Stimulated activated CD8-positive, alpha-beta memory T cell treated with anti-CD3 and anti-CD28 coated beads, Interleukin-2, amount 100 ng/mL, for 48 hours (primary cell): Measurements from ENCODE around the gene FAM72C.
"Not testable (repeated sequence)": the region's sequence is repeated elsewhere in the genome, so short reads cannot be mapped to it uniquely, and the experiment has no call there.

ENCODE experiments used
- DNase-seq, 2 donors: peaks; one replicate each; pipeline ENCODE4 v3.0.0-alpha.2; 2020; ENCODE audit warnings: low read depth in 2 of 2

Gene FAM72C

DNA sequence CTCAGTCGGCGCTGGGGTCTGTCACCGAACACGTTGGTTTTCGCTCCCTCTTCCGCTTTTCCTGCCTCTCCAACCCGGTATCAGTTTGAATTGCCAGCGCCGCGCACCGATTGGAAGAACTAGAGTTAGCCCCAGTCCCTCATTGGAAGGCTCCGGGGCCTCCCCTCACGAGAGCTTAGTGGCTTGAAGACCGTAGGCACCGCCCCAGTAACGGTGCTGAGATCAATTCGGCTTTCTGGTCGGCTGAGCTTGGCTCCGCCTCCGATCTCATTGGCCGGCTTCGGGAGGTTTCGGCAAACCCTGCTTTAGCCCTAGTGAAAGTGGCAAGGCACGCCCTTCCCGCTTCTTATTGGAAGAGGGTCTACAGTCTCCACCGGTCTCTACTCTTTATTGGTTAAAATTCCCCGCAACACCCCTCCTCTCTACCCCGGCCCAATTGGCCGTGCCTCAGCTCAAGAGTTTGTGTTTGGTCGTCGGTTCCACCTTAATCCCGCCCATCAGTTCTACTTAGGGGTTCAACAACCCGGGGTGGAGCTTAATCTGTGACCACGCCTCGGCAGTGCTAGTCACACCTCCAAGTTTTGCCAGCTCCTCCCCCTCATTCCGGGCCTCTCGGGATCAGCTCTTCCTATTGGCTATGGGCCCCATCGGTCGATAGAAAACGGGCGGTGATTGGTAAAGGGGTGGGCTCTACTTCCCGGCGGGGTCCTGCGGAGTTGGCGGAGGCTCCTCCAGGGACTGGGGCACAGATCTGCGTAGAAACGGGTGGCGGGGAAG is at the start of gene FAM72C:
TSS of gene FAM72C (minus strand) at position 63 of the 777 bp plus-strand sequence. CDS start 845 bp downstream, outside the sequence.
- not testable (repeated sequence) for DNase-seq

- not testable (repeated sequence) for DNase-seq
Measured at GRCh38 chr1:144020001-144020738, 48.4 kb upstream of the FAM72C start.

GRCh38 chr1:144019101-144019500 is 47.3 kb upstream of the FAM72C start:
- DNase-seq: not testable (repeated sequence)

DNA sequence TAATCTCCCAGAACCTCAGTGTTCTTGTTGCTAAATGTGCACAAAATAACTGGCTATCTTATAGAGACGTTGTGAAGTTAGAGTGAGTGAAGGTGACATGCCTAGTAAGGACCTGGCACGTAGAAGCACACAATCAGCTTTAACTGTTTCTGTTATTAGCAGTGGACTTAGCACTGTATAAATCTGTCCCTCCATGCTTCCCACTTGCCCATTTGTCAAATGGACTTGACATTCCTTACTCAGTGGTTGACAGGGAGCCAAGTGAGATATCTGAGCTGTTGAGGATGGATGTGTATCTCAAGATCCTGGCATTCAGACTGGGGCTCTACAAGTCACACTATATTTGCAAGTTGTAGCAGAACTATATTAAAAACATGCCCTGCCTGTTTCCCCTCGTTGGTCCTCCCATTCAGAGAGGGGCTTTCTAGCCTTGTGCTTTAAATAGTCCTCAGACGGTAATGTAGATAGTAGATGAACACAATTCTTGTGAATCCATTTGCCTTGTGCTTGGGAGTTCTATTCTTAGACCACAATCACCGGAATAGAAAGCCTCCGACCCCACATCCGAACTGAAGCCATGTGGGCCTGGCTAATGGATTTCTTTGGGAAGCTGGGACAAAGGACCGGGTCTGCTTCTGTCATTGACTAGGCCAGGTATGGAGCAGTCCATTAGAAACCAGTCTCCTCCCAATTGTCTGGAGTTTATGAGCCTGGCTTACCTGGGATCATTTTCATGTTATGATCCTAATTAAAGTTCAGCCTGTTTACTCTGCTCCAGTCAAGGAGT is 43.6 kb upstream of the FAM72C start:
- DNase-seq: not testable (repeated sequence)

DNA sequence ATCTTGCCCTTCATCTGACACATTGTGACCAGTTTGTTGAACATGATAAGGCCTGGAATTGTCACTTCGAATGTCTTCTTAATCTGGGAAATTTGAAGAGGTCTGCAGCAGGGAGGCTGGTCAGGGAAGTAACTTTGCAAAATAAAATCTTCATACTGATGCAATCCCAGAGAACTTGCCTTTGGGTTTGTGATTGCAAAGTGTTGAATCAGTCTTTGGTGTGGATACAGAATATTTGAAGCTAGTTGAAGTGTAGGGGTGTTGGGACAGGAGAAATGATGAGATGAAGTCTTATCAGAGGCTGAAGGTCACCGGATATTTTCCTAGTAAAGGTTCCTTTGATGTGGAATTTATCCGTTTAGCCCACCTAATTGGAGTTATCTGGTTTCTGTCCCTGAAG is 42.7 kb upstream of the FAM72C start:
- DNase-seq: not testable (repeated sequence)

GRCh38 chr1:144014121-144014520 is 42.3 kb upstream of the FAM72C start:
- DNase-seq: not testable (repeated sequence)

GRCh38 chr1:144012168-144012733 is 40.5 kb upstream of the FAM72C start:
- DNase-seq: not testable (repeated sequence)

DNA sequence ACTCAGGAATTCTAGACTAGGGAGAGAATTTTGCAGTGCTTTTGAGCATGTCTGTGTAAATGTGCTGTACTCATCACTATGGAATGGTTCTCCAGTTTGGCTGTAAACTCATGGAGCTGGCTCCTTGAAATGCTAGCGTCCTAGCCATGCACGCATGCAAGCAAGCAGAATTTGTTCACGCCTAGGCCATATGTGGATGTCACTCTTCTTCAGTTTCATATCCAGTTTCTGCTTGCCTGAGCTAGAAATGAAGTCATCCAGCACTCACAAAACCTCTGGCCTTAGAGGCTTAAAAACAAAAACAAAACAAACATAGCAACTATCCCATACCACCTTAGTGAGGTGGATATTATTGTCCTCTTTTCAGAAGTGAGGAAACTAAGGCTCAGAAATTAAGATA is 37.6 kb upstream of the FAM72C start:
- DNase-seq: not testable (repeated sequence)

GRCh38 chr1:144004259-144004658 is 32.5 kb upstream of the FAM72C start:
- DNase-seq: not testable (repeated sequence)

DNA sequence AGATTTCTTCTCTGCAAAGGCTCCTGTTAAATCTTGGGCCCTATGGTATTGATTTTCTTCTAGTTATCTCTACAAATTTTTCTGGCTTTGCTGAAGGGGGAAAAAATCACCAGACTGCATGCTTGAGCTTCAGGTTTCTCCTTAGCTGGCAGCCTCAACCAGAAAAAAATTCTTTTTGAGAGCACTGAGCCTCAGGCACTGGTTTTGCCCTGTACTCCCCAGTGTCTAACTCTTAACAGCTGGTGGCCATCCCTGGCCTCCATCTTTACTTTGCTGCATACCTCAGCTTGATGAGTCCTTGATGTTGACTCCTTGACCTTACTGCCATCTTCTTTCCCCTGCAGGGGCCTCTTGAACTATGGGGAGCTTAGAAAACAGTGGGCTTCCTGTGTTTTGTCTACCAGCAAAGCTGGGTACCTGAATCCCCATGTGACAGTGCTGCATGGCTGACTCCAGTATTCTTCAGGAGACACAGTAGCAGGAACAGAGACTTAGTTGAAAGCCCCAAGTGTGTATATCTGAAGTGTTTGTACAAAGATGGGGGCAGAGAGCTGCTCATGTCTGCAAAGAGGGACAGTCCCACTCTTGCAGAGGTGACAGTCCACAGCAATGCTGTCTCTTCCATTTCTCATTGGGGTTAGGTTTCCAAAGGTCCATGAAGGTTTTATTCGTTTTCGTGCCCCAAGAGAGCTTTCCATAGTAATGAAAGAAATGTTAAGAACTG is 31.7 kb upstream of the FAM72C start:
- not testable (repeated sequence) for DNase-seq

GRCh38 chr1:144002141-144002881 is 30.5 kb upstream of the FAM72C start:
- not testable (repeated sequence) for DNase-seq

GRCh38 chr1:144001077-144001476 is 29.3 kb upstream of the FAM72C start:
- not testable (repeated sequence) for DNase-seq

DNA sequence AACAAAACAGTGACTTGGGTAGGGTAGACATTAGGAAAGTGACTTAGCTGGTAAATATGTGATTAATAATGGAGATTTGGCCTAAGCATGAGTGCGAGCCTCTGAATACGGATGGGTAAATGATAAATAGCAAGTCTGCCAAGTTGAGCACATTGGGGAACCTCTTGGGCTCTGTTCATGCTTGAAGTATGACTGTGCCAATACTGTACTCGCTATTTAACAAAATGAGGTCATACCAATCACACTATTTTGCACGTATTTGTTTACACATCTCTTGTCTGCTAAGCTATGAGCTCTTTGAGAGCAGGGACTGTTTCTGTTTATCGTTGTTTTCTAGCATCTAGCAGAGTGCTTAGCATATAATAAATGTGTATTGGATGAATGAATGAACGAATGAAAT is 24.2 kb upstream of the FAM72C start:
- DNase-seq: not testable (repeated sequence)

DNA sequence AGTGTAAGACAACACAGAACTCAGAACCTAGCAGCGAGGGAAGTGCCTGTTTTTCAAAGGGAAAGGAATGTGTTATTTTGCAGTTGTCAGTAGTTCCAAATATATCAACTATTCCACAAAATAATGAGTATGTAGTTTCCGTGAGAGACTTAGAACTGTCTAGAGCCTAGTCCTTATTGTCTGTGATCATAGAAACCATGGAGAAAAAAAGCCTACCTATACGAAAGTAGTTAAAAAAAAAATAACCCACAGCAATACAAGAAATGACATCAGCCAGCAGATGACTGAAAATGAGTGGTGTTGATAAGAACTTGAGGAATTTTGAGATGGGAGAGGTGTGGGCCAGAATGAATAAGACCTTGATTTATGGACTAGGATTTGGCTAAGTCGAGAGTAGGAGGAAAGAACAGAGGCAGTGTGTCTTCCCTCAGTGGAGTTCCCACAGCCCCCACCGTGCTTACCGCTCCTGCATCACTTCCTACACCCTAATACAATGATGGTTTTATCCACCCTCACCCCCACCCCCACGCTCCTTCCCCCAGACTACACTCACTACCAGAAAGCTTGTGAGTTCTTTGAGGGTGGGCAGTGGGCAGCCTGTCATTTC is 21.6 kb upstream of the FAM72C start:
- DNase-seq: not testable (repeated sequence)

DNA sequence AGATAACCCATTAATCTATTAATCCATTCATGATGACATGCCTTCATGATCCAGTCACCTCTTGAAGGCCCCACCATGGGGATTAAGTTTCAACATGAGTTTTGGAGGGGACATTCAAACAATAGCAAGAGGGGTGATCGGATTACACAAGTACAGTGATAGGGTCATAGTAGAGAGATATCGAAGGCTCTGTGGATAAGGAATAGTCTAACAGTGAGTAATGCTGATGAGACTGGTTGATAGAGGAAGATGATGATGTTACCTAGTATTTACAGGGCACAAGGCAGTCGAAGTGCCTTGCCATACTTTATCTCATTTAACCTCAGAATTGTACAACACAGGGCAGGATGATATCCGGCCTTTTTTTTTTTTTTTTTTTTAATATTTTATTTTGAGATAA is 18.9 kb upstream of the FAM72C start:
- DNase-seq: not testable (repeated sequence)

GRCh38 chr1:143989719-143990118 is 17.9 kb upstream of the FAM72C start:
- not testable (repeated sequence) for DNase-seq

DNA sequence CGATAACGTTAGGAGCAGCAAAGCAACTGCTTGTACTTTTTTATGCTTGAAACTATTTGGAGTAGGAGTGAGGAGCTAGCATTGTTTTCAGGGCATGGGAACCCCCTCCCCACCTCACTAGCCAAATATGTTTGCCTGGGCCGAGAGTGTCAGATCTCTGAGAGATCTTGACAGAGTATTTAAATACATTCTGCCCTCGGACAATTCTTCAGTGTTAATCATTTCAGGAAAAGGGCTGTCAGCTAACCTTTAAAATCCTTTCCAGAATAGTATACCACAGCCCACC is 17.6 kb upstream of the FAM72C start:
- not testable (repeated sequence) for DNase-seq

- DNase-seq: not testable (repeated sequence)
Measured at GRCh38 chr1:143988602-143989426, 17.0 kb upstream of the FAM72C start.

DNA sequence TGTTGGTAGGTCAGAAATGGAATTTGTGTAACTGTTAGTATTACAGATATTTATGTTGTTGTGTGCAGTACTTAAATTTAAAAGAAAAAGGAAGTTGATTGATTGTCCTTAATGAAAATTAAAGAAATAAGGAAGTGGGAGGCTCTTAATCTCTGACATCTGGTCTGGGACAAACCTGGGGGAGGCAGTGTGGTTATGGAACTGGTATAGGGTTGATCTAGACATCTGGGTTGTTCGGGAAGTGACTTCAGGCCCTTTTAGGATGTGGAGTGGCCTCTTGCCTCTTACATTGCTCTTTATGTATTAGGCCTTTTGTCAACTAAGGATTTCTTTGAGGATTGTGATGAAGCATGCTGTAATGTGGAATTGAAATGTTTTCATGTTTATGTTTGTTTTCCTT is 16.1 kb upstream of the FAM72C start:
- not testable (repeated sequence) for DNase-seq
